ENCODE results near the gene AOPEP.

GRCh38 chr9:95065224-95065623 is 338.7 kb downstream of the AOPEP start:
- no peak for TF ChIP-seq CTCF (IDR thresholded peaks at IDR 0.05 in 2 of 3, conservative IDR thresholded peaks at IDR 0.05 in 1 of 3; ENCODE audit: insufficient read depth in 2 of 3, low read depth in 1 of 3, low read length in 3 of 3)
- TF ChIP-seq ARNT (IDR thresholded peaks at IDR 0.05), result no peak
- no peak for TF ChIP-seq NBN (IDR thresholded peaks at IDR 0.05; ENCODE audit: low read depth)
- no peak for TF ChIP-seq ZNF253 (CRISPR knock-in tag; conservative IDR thresholded peaks at IDR 0.05)
- TF ChIP-seq YY1 (IDR thresholded peaks at IDR 0.05; ENCODE audit: borderline replicate concordance in 1 of 3, control insufficient read depth in 1 of 3, extremely low read depth in 1 of 3, insufficient read depth in 3 of 3, insufficient read length in 1 of 3, insufficient replicate concordance in 2 of 3, low read depth in 1 of 3, low read length in 2 of 3), result no peak
- TF ChIP-seq RAD51 (IDR thresholded peaks at IDR 0.05; ENCODE audit: borderline replicate concordance, low read depth), result no peak
- TF ChIP-seq, protein P1, sequence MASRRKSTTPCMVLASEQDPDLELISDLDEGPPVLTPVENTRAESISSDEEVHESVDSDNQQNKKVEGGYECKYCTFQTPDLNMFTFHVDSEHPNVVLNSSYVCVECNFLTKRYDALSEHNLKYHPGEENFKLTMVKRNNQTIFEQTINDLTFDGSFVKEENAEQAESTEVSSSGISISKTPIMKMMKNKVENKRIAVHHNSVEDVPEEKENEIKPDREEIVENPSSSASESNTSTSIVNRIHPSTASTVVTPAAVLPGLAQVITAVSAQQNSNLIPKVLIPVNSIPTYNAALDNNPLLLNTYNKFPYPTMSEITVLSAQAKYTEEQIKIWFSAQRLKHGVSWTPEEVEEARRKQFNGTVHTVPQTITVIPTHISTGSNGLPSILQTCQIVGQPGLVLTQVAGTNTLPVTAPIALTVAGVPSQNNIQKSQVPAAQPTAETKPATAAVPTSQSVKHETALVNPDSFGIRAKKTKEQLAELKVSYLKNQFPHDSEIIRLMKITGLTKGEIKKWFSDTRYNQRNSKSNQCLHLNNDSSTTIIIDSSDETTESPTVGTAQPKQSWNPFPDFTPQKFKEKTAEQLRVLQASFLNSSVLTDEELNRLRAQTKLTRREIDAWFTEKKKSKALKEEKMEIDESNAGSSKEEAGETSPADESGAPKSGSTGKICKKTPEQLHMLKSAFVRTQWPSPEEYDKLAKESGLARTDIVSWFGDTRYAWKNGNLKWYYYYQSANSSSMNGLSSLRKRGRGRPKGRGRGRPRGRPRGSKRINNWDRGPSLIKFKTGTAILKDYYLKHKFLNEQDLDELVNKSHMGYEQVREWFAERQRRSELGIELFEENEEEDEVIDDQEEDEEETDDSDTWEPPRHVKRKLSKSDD (conservative IDR thresholded peaks at IDR 0.05; ENCODE audit: low read length), result no peak
- no peak for TF ChIP-seq POLR2AphosphoS5 (IDR thresholded peaks at IDR 0.05; ENCODE audit: control insufficient read depth, insufficient read depth, low read depth, low read length)
- no peak for TF ChIP-seq SMARCA5 (IDR thresholded peaks at IDR 0.05)
- no peak for TF ChIP-seq FOSL1 (tag; conservative IDR thresholded peaks at IDR 0.05)
- TF ChIP-seq TCF7L2 (IDR thresholded peaks at IDR 0.05; ENCODE audit: low read depth, low read length), result no peak
- no peak for TF ChIP-seq SP1 (CRISPR knock-in tag; IDR thresholded peaks at IDR 0.05)

Data from K562 (cell line).